SKM-1 treated with dmso at 0.1 percent for 144 hours (cell line): ENCODE results near the gene CEP295NL.
A peak's percentile ranks its signal among the peaks of the same experiment; 100 is the strongest.
"Not testable (repeated sequence)": the region's sequence is repeated elsewhere in the genome, so short reads cannot be mapped to it uniquely, and the experiment has no call there.

Experiments
- DNase-seq: peaks from one replicate; lab custom pipeline; 2025; ENCODE audit not compliant: unreplicated experiment; lab: John Stamatoyannopoulos, UW

CEP295NL gene

GRCh38 chr17:78910497-78911284 is 7.7 kb upstream of the CEP295NL start:
- peak; percentile 90 for DNase-seq

DNA sequence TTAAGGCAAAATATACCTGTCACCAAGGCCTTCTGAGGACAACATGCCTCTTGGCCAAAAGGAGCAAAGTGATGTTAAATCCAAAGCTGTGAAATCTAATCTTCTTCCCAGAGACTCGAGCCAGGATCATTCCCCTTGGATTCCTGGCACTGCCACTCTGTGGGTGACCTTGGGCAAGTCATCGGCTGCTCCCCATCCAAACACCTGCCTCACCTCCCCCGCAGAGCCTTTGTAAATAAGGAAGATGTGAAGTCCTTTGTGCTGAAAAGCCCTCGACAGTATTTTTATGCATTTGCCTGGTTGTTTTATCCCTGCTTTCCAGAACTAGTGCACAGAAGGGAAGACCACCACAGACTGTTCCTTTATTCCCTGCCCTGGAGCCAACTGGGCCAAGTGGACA is 5.4 kb upstream of the CEP295NL start:
- DNase-seq: no peak

GRCh38 chr17:78905541-78905940 is 2.5 kb upstream of the CEP295NL start:
- no peak for DNase-seq

DNA sequence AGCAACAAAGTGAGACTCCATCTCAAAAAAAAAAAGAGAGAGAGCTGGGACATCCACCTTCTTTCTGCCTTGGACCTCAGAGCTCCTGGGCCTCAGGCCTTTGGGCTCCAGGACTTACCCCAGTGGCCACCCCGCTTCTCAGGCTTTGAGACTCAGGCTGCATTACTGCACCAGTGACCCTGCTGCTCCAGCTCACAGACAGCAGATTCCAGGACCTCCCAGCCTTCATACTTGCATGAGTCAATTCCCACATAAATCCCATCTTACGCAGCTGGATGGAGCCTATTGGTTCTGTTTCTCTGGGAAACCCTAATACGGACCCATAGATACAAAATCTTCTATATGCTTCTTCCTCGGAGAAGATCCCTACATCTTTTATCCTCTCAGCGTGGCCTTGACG is 2.1 kb upstream of the CEP295NL start:
- DNase-seq: no peak

- DNase-seq: no peak
Measured at GRCh38 chr17:78904371-78904770, 1.4 kb upstream of the CEP295NL start.

DNA sequence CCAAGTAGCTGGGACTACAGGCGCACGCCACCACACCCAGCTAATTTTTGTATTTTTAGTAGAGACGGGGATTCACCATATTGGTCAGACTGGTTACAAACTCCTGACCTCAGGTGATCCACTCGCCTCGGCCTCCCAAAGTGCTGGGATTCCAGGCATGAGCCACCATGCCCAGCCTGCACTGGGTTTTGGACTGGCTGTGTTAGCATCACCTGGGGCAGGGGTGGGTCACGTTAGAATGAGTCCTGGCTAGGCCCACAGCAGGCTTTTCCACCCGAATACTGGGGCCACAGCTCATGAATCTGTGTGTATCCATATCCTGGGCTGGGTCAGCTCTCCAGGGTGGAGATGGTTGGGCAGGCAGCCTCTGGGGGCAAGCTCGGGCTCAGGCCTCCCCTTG is 770 bp downstream of the CEP295NL start:
- DNase-seq: not testable (repeated sequence)

DNA sequence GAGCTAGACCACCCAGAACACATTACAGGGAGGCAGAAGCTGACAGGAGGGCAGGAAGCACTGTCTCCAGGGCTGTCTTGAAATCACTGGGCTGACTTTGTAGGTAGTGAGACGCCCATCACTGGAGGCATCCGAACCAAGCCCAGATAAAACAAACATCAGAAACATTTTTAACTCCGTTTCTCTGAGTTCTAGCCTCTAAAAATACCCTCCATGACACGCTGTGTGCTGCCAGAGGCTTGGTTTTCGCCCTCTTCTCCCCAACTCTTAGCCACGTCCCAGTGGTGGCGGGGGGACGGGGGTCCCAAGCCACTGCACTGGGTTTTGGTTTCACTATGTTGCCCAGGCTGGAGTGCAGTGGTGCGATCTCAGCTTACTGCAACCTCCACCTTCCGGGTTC is 1.2 kb downstream of the CEP295NL start:
- no peak for DNase-seq

DNA sequence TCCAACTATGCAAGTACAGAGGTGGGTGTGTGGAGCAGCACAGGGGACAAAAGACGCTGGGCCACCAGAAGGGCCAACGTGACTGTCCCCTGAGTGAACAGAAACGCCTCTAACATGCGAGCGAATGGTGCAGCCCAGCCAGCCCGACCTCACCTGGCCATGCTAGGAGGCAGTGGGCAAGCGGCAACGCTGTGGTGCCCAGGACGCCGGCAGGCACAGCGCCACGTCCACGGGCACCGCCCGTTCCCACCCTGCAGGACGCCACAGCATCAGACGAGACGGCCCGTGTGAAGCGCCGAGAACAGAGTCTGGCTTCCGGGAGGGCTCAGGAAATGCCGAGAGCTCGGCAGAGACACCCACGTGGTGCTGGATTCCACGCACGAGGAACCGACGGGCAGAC is 2.2 kb downstream of the CEP295NL start:
- no peak for DNase-seq

GRCh38 chr17:78899361-78900260 is 3.4 kb downstream of the CEP295NL start:
- DNase-seq: no peak

- no peak for DNase-seq
Measured at GRCh38 chr17:78898947-78899346, 4.1 kb downstream of the CEP295NL start.

DNA sequence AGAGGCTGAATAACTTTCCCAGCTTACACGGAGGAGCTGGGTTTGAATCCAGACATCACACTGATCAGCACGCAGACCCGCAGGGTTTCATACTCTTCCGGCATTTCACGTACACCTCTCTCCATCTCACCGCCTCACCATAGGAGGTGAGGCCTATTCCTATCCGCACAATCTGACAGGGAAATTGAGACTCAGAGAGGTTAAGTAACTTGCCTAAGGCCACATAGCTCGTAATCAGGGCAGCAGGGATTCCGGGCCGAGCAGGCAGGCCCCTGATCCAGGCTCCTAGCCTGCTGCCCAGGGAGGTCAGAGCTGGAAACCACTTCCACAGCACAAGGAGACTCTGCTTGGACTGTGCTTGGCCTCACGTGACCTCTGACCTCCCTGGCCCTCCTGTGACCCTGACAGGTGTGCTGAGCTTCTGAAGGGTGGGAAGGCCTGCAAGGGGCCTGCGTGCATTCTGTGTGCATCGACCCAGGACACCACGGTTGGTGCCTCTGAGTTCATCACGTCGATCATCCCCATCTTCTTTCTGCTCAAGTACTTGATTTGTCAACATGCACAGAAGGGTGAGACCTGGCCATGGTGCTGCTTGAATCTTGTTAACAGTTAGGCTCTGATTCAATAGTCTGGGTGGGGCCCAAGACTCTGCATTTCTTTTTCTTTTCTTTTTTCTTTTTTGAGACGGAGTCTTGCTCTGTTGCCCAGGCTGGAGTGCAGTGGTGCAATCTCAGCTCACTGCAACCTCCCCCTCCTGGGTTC is 4.7 kb downstream of the CEP295NL start:
- DNase-seq: no peak

GRCh38 chr17:78897664-78898047 is 5.3 kb downstream of the CEP295NL start:
- no peak for DNase-seq

GRCh38 chr17:78896834-78897663 is 6.0 kb downstream of the CEP295NL start:
- no peak for DNase-seq

DNA sequence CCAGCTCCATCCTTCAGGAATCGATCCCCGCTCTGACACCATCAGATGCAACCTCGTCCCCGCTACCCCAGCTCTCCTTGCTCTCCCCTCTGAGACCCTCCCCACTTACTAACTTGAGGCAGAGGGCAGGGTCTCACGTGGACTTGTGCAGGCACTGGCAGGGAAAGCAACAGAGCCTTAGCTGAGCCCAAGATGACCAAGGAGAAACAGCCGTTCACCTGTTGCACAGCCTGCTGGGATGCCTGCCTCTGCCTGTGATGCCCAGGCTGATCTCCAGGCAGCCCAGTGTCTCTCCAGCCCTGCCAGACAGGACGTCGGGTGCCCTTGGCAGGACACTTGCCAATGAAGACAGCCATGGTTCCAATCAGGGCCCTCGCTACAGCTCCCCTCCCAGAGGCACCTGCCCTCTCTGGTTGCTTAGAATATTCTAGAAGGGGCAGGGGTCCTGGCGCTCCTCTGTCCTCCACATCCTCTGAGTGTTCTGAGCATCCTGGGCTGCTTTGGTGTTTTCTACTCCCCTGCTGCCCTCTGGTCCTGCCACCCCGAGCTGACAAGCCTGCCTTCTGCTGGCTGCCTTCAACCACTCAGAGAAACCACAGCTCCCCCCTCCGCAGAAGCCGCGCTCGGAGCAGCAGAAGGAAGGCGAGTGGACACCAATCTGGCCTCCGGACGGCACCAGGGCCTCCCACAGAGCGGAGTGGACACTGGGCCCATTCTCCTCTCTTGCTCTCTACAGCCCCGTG is 6.7 kb downstream of the CEP295NL start:
- no peak for DNase-seq

DNA sequence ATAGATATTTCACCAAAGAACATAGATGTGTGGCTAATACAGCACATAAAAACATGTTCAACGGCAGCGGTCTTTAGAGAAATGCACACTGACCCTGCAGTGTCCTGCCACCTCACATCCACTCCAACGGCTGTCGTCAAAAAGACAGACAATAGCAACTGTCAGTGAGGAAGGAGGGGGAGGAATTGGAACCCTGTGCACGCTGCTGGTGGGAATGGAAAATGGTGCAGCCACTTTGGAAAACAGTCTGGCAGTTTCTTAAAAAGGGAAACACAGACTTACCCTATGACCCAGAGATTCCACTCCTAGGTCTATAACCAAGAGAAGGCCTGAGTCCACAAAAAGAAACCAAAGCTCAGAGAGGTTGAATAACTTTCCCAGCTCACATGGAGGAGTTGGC is 7.7 kb downstream of the CEP295NL start:
- no peak for DNase-seq

DNA sequence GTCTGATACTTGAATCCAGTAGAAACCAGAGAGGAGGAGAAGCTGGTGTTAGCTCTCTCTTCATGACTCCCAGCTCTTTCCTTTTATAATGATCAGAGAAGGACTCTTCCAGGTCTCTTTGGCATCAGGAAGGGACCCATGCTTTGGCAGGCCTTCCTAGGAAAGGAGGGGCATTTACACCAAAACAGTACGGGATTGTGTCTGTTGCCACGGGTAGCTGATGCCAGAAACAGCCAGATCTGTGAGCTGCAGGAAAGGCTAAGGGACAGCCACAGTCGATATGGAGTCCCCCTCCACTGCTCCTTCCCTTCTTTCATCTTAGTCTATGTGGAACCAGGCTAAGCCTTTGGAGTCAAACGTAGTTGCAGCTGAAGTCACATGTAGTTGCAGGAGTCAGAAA is 9.3 kb downstream of the CEP295NL start:
- DNase-seq: no peak

- DNase-seq: peak; percentile 62
Measured at GRCh38 chr17:78892936-78893379, 10.0 kb downstream of the CEP295NL start.

DNA sequence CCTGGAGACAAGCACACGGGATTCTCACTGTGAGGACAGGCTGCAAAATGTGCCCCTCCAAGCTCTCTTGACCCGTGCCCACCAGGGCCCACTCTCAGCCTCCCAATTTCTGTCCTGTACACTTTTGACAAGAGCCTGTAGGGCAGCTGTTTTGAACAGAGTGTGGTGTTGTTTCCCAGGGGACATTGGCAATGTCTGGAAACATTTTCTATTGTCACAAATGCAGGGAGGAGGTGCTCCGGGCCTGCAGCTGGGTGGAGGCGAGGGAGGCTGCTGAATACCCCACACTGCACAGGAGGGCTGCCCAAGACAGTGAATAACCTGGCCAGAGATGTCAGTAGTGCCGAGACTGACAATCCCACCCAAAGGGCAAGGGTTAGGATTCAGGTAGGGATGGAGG is 10.5 kb downstream of the CEP295NL start:
- DNase-seq: no peak

GRCh38 chr17:78892062-78892456 is 10.9 kb downstream of the CEP295NL start:
- no peak for DNase-seq
